ENCODE data around the gene UNC13A. TPM values are rescaled to one million over a fixed set of nuclear protein-coding genes. Genes with fewer than 3 reads are reported as not detected.

UNC13A gene
- total RNA-seq, 1 donor, result under 0.01 TPM

GRCh38 chr19:17658666-17659065 is 29.5 kb downstream of the UNC13A start:
- TF ChIP-seq, protein P1, sequence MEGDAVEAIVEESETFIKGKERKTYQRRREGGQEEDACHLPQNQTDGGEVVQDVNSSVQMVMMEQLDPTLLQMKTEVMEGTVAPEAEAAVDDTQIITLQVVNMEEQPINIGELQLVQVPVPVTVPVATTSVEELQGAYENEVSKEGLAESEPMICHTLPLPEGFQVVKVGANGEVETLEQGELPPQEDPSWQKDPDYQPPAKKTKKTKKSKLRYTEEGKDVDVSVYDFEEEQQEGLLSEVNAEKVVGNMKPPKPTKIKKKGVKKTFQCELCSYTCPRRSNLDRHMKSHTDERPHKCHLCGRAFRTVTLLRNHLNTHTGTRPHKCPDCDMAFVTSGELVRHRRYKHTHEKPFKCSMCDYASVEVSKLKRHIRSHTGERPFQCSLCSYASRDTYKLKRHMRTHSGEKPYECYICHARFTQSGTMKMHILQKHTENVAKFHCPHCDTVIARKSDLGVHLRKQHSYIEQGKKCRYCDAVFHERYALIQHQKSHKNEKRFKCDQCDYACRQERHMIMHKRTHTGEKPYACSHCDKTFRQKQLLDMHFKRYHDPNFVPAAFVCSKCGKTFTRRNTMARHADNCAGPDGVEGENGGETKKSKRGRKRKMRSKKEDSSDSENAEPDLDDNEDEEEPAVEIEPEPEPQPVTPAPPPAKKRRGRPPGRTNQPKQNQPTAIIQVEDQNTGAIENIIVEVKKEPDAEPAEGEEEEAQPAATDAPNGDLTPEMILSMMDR (IDR thresholded peaks at IDR 0.05; ENCODE audit: insufficient read depth, low read depth, low read length), result no peak
- DNase-seq (ENCODE audit: low read depth), result no peak
- H3K4me3 ChIP-seq (ENCODE audit: low read depth, low read length), result no peak overlapping the region

GRCh38 chr19:17658240-17658639 is 29.9 kb downstream of the UNC13A start:
- no peak for DNase-seq (ENCODE audit: low read depth)
- TF ChIP-seq, protein P1 (IDR thresholded peaks at IDR 0.05; ENCODE audit: insufficient read depth, low read depth, low read length), result no peak
- H3K4me3 ChIP-seq (ENCODE audit: low read depth, low read length), result no peak overlapping the region

DNA sequence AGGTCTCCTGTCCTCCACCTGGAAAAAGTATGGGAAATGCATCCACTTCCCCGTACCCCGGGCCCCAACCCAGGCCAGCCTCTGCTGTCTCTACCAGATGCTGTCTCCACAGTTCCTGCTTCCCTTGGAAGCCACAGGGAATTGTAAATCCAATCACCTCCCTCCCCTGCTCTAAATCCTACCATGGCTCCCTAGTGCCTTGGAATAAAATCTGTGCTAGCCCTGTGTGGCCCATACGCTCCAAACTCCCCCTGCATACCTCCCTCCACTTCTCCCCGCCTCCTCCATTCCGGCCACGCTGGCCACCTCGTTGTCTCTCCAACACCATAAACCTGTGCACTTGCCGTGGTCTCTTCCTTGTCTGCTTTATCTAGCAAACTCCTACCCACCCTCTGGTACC is 31.2 kb downstream of the UNC13A start:
- TF ChIP-seq, protein P1 (IDR thresholded peaks at IDR 0.05; ENCODE audit: insufficient read depth, low read depth, low read length), result no peak
- no peak overlapping the region for H3K4me3 ChIP-seq (ENCODE audit: low read depth, low read length)
- DNase-seq (ENCODE audit: low read depth), result no peak

GRCh38 chr19:17655751-17656472 is 32.2 kb downstream of the UNC13A start:
- no peak for DNase-seq (ENCODE audit: low read depth)
- TF ChIP-seq, protein P1 (IDR thresholded peaks at IDR 0.05; ENCODE audit: insufficient read depth, low read depth, low read length), result no peak
- H3K4me3 ChIP-seq (ENCODE audit: low read depth, low read length), result no peak overlapping the region

DNA sequence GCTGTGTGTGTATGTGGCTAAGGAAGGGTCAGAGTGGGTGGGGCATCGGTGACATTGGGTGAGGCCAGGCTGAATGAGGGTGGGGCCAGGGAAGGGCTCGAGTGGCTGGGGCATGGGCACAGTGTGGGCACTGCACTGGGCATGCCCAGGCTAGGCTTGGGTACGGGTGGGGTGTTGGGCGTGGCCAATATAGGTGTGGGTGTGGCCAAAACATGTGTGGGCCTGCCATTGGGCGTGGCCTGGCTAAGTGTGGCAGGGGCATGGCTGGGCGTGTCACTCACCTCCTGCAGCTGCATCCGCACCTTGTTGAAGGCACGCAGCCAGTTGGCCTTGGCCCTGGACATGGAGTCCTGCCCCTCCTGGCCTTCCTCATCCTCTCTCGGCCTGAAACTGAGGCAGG is 33.2 kb downstream of the UNC13A start:
- no peak overlapping the region for H3K4me3 ChIP-seq (ENCODE audit: low read depth, low read length)
- TF ChIP-seq, protein P1 (IDR thresholded peaks at IDR 0.05; ENCODE audit: insufficient read depth, low read depth, low read length), result no peak
- DNase-seq (ENCODE audit: low read depth), result no peak

- no peak overlapping the region for H3K4me3 ChIP-seq (ENCODE audit: low read depth, low read length)
- no peak for DNase-seq (ENCODE audit: low read depth)
- TF ChIP-seq, protein P1 (IDR thresholded peaks at IDR 0.05; ENCODE audit: insufficient read depth, low read depth, low read length), result no peak
These were observed 35.5 kb downstream of the UNC13A start for GRCh38 chr19:17652627-17653026.

DNA sequence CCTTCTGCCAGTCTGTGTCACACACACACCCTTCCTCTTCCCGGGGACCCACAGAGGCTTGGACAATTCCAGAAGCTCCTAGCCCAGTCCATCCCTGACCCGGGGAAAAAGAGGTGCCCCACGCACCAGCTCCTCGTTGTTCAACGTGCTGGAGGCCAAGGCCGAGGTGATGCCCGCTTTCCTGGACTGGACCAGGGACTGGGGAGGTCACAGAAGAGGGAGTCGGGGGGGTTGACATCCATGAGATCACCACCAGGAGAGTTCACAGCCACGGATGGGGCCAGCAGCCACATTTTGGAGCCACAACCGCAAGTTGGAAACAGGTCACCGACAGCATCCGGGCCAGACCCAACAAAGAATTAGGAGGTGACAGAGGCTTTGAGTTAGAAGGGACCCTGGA is 39.4 kb downstream of the UNC13A start:
- no peak overlapping the region for H3K4me3 ChIP-seq (ENCODE audit: low read depth, low read length)
- TF ChIP-seq, protein P1 (IDR thresholded peaks at IDR 0.05; ENCODE audit: insufficient read depth, low read depth, low read length), result no peak
- no peak for DNase-seq (ENCODE audit: low read depth)
